Fibroblast of gingiva (primary cell): Measurements from ENCODE around the gene TTC7B.

Experiments used
- DNase-seq: peaks from one replicate; pipeline ENCODE4 v3.0.0-alpha.2; 2011; ENCODE audit warnings: low read depth

TTC7B gene

DNA sequence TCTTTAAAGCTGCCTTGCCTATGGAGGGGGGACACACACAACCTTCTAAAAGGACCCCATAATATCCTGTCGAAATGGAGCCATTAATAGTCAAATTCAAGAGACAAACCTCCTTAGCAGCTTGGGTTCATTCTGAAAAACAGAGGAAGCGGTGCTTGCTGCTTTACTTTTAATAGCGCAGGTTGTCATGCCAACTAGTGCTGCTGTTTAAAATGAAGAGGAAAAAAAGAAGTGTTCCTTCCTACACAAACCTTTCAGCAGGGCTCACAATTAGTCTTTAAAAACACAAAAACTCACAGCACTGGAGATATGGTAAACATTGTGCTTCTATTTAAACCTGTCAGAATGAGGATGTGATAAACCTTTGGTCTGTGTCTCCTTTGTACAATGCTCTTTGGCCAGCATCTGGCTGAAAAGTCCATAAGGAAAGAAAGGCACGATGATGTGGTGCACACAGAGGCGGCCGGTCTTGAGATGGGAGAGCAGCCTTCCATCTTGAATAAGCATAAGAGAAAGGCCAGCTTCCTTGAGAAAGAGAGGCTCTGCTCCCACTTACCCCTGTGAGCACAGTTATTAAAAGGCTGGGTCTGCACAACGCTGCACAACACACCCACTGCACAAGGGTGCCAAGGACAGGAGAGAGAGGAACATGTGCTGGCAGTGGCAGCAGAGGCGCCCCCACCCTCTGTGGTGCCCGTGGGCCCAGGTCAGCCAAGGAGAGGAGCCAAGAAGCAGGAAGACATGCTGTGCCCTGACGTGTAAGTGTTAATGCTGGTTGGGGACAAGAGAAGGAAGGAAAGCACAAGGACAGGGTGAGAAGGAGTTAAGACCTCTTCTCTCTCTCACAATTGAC, 144.6 kb downstream of the TTC7B start:
- no peak for DNase-seq

DNA sequence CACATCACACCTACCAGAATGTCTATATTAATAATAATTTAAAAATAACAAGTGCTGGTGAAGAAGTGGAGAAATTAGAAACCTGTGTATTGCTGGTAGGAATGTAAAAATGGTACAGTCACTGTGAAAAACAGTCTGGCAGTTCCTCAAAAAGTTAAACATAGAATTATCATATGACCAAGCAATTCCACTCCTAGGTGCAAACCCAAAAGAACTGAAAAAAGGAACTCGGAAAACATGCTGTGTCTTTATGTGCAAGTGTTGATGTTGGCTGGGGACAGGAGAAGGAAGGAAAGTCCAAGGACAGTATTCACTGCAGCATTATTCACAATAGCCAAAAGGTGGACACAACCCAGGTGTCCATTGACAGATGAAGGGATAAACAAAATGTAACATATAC, 146.5 kb downstream of the TTC7B start:
- DNase-seq: no peak

DNA sequence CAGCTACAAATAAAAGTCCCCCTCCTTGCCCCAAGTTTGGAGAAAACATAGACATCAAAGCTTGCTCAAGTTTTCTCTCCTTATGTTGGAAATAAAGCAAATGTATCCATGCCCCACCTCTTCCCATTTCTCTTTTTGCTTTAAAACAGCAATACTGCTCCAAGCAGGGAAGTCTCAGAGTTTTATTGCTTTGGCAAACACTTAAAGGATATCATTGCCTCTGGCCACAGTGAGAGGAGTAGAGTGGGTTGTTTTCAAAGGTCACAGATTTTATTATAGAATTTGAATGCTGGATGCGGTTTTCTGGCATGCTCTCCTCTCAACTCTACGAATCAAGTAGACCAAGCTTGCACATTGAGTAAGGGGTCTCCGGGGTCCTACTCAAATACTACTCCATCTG, 149.7 kb downstream of the TTC7B start:
- DNase-seq: no peak

DNA sequence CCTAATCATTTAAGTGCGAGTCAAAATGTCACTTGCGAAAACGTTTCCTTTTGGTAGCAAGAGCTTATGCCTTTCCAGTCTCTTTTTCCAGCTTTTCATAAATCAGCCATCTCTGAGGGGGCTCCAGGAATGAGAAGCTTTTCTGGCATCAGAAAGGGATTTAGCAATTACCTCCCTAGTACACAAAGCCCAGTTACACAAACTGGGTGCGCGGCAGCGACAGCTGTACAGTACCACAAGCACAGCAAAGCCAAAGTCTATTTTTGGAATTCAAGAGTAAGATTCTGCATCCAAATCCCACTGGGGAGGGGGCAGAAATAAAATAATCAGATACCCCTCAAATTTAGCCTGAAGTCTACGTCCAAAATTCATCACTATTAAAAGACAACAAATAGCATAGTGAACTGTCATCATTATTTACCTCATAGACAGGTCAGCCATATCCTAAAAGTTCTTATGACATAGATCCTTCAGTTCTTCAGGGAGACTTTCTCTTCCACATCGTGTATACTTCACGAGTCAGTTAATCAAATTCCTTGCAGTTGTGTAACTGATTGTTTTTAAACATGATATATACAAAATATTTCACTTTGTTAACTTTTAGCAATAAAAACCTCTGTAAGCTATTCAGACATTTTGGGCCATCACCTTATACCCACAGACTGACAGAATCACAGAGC, 150.8 kb downstream of the TTC7B start:
- peak; percentile 12 for DNase-seq

DNA sequence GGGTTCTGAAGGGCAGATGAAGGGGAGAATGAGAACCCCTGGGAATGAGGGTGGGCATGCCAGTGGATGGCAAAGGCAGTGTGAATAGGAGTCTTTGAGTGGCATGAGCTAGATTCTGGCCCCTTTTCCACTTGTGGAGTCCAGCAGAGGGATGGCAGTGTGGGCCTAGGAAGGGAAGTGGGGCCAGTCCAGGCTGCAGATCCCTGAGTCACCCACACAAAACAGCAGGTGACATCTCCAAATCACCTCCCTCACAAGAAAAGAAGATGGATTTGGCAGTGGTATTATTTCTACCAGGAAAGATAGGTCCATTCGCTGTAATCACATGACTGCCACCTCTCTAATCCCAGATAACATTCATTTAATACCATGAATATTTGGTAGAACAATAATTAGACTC, 151.3 kb downstream of the TTC7B start:
- DNase-seq: no peak

DNA sequence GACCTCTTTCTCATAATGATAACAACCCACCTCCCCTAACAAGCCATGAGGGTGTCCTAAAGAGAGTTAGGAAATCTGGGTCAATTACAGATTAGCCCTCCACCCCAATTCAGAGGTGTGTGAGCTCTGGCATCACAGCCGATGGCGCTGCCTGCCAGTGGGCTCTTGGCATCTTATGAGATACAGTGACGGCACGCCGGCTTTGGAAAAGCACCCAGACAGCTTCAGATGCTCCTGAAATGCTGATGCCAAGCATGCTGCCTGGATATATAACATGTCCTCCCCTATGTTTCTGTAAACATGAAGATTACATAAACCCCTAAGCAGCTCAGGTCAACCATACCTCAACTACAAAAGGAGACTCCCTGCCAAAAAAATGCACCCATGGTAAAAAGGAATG, 152.6 kb downstream of the TTC7B start:
- no peak for DNase-seq

DNA sequence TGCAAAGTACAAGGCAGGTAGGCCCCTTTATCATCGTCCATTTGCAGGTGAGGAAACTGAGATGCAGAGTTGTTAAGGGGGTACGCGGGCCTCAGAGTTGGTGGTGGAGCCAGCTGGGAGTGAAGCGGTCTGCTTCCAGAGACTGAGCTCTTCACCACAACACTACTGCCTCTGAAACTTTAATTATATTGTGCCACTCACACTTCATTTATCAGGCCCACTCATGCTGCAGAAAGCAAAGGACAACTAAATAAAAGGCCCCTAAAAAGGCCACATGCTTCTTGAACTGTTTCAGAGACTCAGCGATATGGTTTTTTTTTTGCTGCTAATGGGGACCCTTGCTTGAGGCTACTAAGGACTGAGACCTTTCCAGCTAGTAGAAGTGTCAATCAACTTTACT, 153.1 kb downstream of the TTC7B start:
- no peak for DNase-seq

DNA sequence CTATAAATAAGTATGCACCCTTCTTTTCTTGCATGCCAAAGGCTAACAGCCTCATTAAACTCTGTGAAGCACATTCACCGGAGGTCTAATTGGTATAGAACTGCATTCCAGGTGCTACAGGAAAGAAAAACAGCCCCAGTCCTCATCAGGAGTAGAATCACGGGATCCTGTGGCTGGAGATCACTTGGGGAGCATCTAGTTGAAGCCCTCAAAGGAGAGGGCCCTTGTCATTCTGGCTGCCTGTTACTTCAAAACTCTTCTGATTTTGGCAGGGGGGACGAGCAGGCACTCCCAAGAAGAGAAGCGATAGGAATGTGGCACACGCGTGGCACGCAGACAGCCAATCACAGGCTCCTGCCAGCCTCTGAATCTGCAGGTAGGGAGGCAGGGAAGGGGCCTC, 154.4 kb downstream of the TTC7B start:
- DNase-seq: no peak

DNA sequence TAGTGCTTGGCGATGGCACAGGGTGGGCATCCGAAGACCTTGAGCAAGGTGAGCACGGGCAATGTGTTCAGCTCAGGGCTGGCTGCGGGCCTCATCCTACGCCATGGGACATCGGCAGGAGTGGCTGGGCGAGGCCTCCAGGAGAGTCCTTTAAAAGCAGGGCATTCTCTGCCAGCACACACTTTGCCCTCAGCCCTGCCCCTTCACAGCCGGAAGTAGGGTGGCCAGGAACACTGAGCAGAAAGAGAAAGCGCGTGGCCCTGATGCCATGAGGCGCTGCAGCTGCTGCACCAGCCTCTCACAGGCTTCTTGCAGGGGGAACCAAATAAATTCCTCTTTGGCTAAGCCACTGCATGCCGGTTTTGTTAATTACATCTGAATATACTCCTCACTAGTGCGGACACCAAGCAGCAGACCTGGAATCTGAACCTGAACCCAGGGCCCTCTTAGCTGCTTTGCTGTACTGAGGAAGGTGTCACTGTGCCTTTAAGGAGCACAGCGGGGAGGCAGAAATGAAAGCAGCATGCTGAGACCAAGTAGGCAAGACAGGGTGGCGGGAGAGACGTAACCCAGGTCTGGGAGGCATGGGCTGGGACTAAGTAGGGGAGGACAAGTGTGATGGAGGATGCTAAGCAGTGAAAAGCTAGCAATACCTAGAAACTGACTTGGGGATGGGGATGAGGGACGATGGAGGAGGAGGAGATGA, 155.2 kb downstream of the TTC7B start:
- DNase-seq: no peak

DNA sequence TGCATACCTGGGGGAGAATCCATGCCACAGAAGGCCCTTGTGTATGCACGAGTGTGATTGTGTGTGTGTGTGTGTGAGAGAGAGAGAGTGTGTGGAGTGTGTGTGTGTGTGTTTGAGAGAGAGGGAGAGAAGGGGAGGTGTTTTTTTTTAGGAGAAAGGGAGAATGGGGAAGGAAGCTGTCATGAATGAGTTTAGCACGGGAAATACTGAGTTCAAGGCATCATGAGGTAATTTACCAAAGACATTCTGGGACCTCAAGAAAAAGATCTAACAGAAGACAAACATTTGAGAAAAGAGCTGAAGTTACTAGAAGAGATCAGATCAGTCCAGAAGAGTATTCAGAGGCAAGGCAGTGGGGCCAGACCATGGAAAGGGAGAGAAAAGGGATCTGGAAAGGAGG, 157.1 kb downstream of the TTC7B start:
- no peak for DNase-seq

DNA sequence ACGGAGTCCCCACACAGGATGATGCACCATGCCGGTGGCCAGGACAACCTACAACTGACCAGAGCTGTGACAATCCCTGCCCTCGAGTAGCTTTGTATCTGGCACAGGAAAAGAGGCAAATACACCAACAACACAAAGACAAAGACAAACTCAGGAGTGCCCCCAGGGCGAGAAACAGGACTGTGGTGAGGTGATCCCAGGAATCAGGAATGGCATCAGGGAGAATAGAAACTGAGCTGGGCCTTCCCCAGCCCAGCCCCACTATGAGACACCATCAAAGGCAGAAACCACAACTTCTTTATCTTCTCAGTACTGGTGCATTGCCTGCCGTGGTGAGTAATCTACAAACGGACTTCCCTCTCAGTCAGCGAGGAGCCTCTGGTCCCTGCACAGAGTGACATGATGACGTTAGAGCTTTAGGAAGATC, 157.7 kb downstream of the TTC7B start:
- DNase-seq: no peak

DNA sequence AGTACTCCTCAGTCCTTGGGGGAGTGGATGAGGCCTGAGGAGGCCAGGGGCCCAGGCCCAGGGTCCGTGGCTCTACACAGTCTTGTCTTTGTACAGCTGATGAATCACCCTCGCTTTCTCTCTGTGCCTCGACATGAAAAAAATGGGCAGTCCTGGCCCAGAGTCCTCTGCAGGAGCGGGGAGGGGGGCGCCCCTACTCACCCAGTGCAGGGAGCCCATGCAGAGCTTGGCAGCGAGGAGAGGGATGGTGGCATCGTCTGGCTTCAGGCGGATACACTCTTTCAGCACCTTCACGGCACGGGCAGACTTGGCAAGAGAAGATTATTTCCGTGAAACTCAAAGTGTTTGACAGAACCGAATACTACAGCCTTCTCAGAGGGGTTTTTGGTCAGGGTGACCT, 159.3 kb downstream of the TTC7B start:
- no peak for DNase-seq

DNA sequence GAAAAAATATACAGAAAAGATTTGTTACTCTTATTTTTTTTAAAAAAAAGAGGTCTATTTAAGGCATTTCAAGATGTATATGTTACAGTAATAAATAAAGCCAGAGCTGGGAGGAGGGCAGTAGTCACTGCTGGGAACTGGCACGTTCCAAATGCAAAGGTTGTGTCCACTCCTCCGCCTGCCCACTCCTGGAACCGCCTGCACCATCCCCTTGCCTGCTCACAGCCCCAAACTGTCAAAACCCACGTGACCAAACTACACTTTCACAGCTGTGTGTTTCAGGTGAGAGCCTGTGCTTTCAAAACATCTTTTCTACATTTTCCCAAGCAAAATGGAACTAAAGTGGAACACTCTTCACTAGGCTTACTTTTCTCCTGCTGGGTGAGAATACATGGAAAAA, 160.4 kb downstream of the TTC7B start:
- DNase-seq: no peak

DNA sequence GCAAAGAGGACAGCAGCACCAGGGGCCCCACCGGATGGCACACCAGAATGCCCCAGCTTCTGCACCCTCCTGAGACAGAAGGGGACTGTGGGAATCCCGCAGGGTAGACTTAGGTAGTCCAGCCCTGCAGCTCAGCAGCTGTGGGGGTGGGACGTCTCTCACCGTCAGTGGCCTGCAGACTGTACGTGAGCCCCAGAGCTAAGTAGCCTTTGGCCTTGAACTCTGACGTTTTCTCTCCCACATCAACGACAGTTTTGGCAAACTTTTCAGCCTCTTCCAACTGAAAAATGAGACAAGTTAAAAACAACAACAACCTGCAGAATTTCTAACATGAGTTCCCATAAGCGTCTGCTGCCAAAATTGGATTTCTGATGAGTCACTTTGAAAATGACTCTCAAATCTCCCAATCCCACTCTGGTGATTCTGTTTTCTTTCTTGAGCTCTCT, 161.4 kb downstream of the TTC7B start:
- no peak for DNase-seq

DNA sequence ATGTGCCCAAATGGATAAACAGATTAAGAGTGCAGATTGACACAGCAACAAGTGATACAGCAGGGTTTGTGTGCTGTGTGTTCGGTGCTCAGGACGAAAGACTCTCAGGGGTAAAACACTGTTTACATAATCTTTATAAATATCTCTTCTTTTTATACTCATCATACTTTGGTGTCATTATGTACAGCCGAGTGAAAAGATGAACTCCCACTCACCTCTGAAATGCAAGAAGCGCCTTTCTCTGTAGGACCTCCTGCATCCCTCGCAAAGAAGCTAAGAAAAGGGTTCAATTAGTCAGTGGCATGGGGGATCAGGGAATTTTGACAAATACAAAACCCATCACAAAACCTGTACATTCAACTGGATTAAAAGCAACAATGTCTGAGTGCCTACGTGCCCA, 163.6 kb downstream of the TTC7B start:
- no peak for DNase-seq

DNA sequence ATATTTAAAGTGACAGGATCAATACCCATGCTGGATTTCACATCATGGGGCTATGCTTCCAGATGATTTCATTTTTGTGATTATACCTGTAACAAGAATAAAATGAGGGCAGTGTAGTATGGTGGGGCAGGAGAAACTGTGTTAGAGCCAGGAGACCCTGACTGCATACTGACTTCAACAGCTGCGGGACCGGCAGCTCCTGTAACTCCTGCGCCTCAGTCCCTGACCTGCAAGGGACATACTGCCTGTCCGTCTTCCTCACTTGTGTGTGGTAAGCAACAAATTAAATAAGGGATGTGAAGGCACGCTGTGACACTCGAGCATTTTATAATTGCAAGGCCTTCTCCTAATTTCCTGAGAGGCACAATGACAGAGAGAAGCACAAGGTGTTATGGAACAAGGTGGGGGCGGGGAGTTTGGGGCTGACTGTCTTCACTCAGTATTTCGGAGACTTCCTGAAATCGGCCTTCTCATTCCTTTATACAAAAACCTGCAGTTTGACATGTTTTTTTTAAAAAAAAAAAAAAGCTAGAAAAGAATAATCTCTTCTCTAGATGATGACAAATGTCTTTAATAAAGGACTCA, 164.2 kb downstream of the TTC7B start:
- DNase-seq: no peak

DNA sequence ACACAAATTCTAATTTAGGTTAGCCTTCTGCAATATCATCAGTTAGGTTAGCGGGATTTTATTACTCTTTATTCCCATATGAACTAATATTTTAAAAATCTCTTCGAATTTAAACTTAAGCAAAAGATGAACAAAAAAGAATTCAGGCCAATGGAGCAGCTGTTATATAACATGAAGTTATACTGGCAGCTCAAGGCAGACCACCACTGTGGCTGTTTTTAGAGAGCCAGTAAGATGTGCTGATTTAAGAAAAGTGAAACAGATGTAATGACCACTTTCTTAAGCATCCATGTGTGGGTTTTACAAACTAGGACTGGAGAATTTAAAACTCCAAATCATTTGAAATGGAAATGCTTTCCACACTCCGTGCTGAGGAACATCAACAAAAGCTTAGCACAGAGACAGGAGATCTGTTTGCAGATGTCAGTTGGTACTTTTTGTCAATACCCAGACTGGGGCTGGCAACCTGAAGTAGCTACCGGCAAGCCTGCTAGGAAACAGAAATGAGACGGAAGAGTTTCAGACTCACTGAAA, 164.9 kb downstream of the TTC7B start:
- DNase-seq: no peak

DNA sequence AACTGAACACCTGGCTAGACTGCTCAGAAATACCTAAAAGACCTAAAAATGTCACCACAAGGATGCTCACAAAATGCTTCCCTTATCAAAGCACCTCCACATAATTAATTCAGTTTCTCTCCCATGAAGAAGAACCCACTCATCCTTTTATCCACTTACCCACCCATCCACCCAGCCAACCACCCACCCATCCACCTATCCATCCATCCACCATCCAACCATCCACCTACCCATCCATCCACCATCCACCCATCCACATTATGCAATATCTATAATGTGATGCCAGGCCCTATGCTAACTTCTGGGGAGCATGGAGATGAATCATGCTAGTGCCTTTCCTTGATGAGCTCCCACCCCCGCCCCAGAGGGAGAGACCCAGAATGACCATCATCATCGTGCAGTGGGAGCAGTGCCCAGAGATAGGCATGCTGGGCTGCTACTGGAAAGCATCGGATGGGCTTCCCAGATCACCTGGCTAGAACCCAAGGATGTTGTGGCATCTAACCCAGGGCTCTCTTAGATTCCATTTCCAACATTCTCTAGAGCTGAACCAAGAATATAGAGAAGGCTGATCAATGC, 166.6 kb downstream of the TTC7B start:
- DNase-seq: no peak

DNA sequence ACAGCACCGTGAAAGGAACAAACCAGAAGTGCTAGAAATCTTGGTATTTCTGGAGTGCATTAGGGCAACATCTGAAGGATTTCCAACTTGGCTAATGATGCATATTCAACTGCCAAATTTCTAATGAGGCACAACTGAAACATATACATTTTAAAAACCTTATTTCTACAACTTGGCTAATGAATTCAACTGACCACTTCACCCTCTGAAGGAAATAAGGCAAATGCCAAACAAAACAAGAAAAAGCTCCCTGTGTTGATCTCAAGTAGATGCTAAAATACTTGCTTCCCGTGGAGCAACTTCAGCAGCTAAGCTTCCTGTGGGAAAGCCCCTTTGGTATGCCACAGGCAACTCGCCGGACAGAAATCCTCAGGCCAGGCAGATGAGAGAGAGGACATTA, 167.1 kb downstream of the TTC7B start:
- DNase-seq: peak; percentile 89

DNA sequence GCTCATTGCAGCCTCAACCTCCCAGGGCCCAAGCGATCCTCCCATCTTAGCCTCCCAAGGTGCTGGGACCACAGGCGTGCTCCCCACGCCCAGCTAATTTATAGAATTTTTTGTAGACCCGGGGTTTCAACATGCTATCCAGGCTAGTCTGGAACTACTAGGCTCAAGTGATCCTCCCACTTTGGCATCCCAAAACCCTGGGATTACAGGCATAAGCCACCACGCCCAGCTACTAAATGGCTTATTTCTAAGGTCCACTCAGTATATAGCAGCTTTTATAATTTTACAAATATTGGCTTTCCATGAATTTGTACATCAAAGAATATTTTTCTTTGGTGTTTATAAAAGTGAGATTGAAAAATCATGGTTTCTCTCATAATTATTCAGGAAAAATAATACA, 167.8 kb downstream of the TTC7B start:
- DNase-seq: no peak

DNA sequence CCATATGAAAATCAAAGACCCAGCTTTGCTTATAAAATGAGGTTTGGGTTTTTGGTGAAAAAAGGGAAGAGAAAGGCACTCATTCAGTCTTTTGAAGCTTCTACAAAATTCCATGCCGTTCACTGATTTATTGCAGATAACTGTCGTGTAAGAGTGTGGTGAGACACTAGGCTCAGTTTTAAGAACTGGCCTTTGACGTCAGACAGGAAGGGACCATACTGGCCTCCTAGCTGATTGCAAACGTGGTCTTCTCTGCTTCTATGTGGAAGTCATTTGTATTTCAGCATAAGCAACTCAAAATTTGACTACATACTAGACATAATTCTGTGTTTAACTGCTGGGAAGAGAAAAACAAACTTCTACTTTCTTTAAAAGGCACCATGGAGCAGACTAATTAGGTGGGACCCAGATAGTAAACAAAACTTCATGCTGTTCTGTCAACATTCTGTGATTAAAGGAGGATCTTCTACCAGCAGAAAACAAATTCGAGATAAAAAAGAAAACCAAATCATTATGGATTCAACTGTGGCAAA, 168.7 kb downstream of the TTC7B start:
- no peak for DNase-seq
